ENCODE measurements around the gene ME2.
"Not testable (repeated sequence)": the region's sequence is repeated elsewhere in the genome, so short reads cannot be mapped to it uniquely, and the experiment has no call there.

Gene ME2

GRCh38 chr18:50928551-50928950, 49.6 kb downstream of the ME2 start:
- DNase-seq, result no peak

- no peak for DNase-seq
Observed at GRCh38 chr18:50933684-50934083, 54.8 kb downstream of the ME2 start.

- DNase-seq, result no peak
Observed at GRCh38 chr18:50934545-50935211, 55.8 kb downstream of the ME2 start.

- DNase-seq, result no peak
Observed at GRCh38 chr18:50935493-50936191, 56.7 kb downstream of the ME2 start.

GRCh38 chr18:50937183-50937582, 58.3 kb downstream of the ME2 start:
- DNase-seq, result no peak

GRCh38 chr18:50938912-50939311, 60.0 kb downstream of the ME2 start:
- no peak for DNase-seq

GRCh38 chr18:50944245-50944932, 65.5 kb downstream of the ME2 start:
- DNase-seq, result no peak

- DNase-seq, result not testable (repeated sequence)
Observed at GRCh38 chr18:50945918-50946317, 67.0 kb downstream of the ME2 start.

GRCh38 chr18:50947899-50948298, 69.0 kb downstream of the ME2 start:
- no peak for DNase-seq

GRCh38 chr18:50949185-50949584, 70.3 kb downstream of the ME2 start:
- DNase-seq, result no peak

- DNase-seq, result no peak
Observed at GRCh38 chr18:50950626-50951025, 71.7 kb downstream of the ME2 start.

- no peak for DNase-seq
Observed at GRCh38 chr18:50953822-50954221, 74.9 kb downstream of the ME2 start.

GRCh38 chr18:50955253-50955652, 76.3 kb downstream of the ME2 start:
- DNase-seq, result no peak

- no peak for DNase-seq
Observed at GRCh38 chr18:50956116-50956515, 77.2 kb downstream of the ME2 start.

- no peak for DNase-seq
Observed at GRCh38 chr18:50961974-50962373, 83.1 kb downstream of the ME2 start.

- peak; percentile 78 for DNase-seq
Observed at GRCh38 chr18:50967714-50968661, 89.1 kb downstream of the ME2 start, which contains the start of gene ELAC1. ELAC1 (plus strand) TSS chr18:50968040; CDS start chr18:50974405, 6,365 bp downstream.

GRCh38 chr18:50969448-50969847, 90.5 kb downstream of the ME2 start:
- peak; percentile 62 for DNase-seq

- DNase-seq, result peak; percentile 83
Observed at GRCh38 chr18:50970006-50970405, 91.1 kb downstream of the ME2 start.

GRCh38 chr18:50972404-50972803, 93.5 kb downstream of the ME2 start:
- not testable (repeated sequence) for DNase-seq

- DNase-seq, result no peak
Observed at GRCh38 chr18:50973367-50974126, 94.6 kb downstream of the ME2 start.

GRCh38 chr18:50977037-50977760, 98.3 kb downstream of the ME2 start:
- no peak for DNase-seq
